ENCODE results near the gene VEGFC.

DNA sequence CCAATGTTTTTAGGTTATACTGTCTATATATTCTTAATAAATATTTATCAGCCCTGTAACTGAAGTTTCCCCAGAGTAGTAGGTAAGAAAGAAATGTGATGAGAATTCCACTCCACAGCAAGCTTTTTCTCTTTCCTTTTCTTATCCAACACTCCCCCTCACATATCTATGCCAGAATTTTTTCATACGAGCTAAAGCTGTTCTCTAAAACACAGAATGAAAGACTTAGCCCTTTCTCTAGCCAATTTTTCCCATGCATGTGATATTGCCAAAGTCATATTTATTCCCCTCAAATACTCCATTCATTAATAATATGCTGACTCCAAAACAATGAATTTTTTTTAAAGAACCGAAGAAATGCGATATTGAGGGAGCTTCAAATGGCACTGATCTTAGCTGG, 32.3 kb downstream of the VEGFC start:
- TF ChIP-seq CTCF (IDR thresholded peaks at IDR 0.05) (no peak), ELF1 (IDR thresholded peaks at IDR 0.05) (no peak), TAF1 (IDR thresholded peaks at IDR 0.05; ENCODE audit: borderline replicate concordance, low read depth, low read length) (no peak), SIN3A (IDR thresholded peaks at IDR 0.05; ENCODE audit: borderline replicate concordance, low read depth, low read length) (no peak), RXRA (IDR thresholded peaks at IDR 0.05; ENCODE audit: borderline replicate concordance, low read depth) (no peak), EP300 (IDR thresholded peaks at IDR 0.05; ENCODE audit: borderline replicate concordance in 1 of 2, low read depth in 1 of 2, low read length in 1 of 2) (no peak), IRF3 (IDR thresholded peaks at IDR 0.05; ENCODE audit: low read depth, low read length) (no peak), EZH2phosphoT487 (IDR thresholded peaks at IDR 0.05; ENCODE audit: borderline replicate concordance, low read depth) (no peak), RCOR1 (IDR thresholded peaks at IDR 0.05; ENCODE audit: low read length) (no peak), MXI1 (IDR thresholded peaks at IDR 0.05; ENCODE audit: low read depth, low read length) (no peak)
- TF ChIP-seq, protein P1, sequence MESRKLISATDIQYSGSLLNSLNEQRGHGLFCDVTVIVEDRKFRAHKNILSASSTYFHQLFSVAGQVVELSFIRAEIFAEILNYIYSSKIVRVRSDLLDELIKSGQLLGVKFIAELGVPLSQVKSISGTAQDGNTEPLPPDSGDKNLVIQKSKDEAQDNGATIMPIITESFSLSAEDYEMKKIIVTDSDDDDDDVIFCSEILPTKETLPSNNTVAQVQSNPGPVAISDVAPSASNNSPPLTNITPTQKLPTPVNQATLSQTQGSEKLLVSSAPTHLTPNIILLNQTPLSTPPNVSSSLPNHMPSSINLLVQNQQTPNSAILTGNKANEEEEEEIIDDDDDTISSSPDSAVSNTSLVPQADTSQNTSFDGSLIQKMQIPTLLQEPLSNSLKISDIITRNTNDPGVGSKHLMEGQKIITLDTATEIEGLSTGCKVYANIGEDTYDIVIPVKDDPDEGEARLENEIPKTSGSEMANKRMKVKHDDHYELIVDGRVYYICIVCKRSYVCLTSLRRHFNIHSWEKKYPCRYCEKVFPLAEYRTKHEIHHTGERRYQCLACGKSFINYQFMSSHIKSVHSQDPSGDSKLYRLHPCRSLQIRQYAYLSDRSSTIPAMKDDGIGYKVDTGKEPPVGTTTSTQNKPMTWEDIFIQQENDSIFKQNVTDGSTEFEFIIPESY (IDR thresholded peaks at IDR 0.05; ENCODE audit: borderline replicate concordance, low read depth), result no peak
- TF ChIP-seq, protein P2, sequence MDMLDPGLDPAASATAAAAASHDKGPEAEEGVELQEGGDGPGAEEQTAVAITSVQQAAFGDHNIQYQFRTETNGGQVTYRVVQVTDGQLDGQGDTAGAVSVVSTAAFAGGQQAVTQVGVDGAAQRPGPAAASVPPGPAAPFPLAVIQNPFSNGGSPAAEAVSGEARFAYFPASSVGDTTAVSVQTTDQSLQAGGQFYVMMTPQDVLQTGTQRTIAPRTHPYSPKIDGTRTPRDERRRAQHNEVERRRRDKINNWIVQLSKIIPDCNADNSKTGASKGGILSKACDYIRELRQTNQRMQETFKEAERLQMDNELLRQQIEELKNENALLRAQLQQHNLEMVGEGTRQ (IDR thresholded peaks at IDR 0.05; ENCODE audit: borderline replicate concordance, low read depth, low read length), result no peak
- TF ChIP-seq, protein P3, sequence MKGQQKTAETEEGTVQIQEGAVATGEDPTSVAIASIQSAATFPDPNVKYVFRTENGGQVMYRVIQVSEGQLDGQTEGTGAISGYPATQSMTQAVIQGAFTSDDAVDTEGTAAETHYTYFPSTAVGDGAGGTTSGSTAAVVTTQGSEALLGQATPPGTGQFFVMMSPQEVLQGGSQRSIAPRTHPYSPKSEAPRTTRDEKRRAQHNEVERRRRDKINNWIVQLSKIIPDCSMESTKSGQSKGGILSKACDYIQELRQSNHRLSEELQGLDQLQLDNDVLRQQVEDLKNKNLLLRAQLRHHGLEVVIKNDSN (IDR thresholded peaks at IDR 0.05; ENCODE audit: borderline replicate concordance, low read depth), result no peak

All from SK-N-SH (cell line).